ENCODE results near the gene HSPG2. TPM values are rescaled to one million over a fixed set of nuclear protein-coding genes. Genes with fewer than 3 reads are reported as not detected.
"Not testable (repeated sequence)": the region's sequence is repeated elsewhere in the genome, so short reads cannot be mapped to it uniquely, and the experiment has no call there.

HSPG2 gene
- total and polyA plus RNA-seq, 11 donors = 164 to 608 (median 304) TPM

GRCh38 chr1:21793104-21793503 lies 144.0 kb downstream of the HSPG2 start:
- WGBS, 4 donors = 81 to 86% (median 82%) methylated on average over 2 of the region's 2 CpGs
- no peak overlapping the region for H3K27ac ChIP-seq
- no peak overlapping the region for H3K4me3 ChIP-seq
- H3K27me3 ChIP-seq = no peaks in the 10 kb centered on the region
- TF ChIP-seq POLR2A (IDR thresholded peaks at IDR 0.05) (no peak), CTCF (IDR thresholded peaks at IDR 0.05) (no peak)
- no peaks in the 10 kb centered on the region for H3K36me3 ChIP-seq
- no peaks in the 10 kb centered on the region for H3K4me1 ChIP-seq
- H3K9me3 ChIP-seq = peaks cover 0 to 14% (median 3%) of the 10 kb centered on the region in 12 donors
- DNase-seq = no peak
- intact Hi-C loops (cut with DNase I) = no loop called here
- ATAC-seq = no peak

DNA sequence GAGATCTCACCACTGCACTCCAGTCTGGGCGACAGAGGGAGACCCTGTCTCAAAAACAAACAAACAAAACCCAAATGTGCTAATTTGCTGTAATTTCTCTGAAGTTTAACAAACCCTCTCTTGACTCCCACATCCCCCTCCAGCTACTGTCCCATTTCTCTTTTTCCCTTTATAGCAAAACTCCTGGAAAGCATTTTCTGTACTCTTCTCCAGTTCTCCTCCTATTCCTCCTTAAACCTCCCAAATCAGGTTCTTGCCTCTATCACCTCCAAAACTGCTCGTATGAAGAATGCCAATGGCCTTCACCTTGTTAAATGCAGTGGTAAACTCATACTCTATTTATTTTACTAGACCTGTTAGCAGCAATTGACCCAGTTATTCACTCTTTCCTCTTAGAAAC lies 150.5 kb downstream of the HSPG2 start:
- no peaks in the 10 kb centered on the region for H3K36me3 ChIP-seq
- WGBS, 4 donors = 78 to 80% (median 80%) methylated on average over 2 of the region's 2 CpGs
- intact Hi-C loops (cut with DNase I) = no loop called here
- no peaks in the 10 kb centered on the region for H3K27me3 ChIP-seq
- peaks cover 0 to 11% (median 5%) of the 10 kb centered on the region in 12 donors for H3K4me1 ChIP-seq
- no peak overlapping the region for H3K4me3 ChIP-seq
- no peak overlapping the region for H3K27ac ChIP-seq
- no peaks in the 10 kb centered on the region for H3K9me3 ChIP-seq
- no peak for DNase-seq
- no peak for TF ChIP-seq CTCF (IDR thresholded peaks at IDR 0.05)
- TF ChIP-seq POLR2A (IDR thresholded peaks at IDR 0.05) = no peak
- ATAC-seq = no peak

GRCh38 chr1:21785764-21786163 lies 151.3 kb downstream of the HSPG2 start:
- H3K27ac ChIP-seq; H3K9me3 ChIP-seq; DNase-seq; H3K27me3 ChIP-seq; ATAC-seq; H3K4me3 ChIP-seq; H3K36me3 ChIP-seq; intact Hi-C loops (cut with DNase I): not testable (repeated sequence)
- peaks cover 0 to 20% (median 12%) of the 10 kb centered on the region in 12 donors for H3K4me1 ChIP-seq
- 84 to 91% (median 88%) methylated on average over 9 of the region's 9 CpGs for WGBS, 4 donors

GRCh38 chr1:21783679-21784603 lies 153.2 kb downstream of the HSPG2 start:
- no peak for ATAC-seq
- intact Hi-C loops (cut with DNase I) = loop anchor here in 1 of 10 donors (1.0 kb wide), 1 partner anchor 35 kb away; no protein-coding TSS in a partner anchor
- WGBS, 4 donors = 52 to 56% (median 53%) methylated on average over 32 of the region's 32 CpGs

More at GRCh38 chr1:21783679-21784603, 153.2 kb downstream of the HSPG2 start:
- Histone ChIP-seq H3K4me3 (peak overlapping the region; percentile 66 to 100 (median 96)), H3K9me3 (no peaks in the 10 kb centered on the region), H3K27ac (peak overlapping the region; percentile 98 to 100 (median 100)), H3K27me3 (no peaks in the 10 kb centered on the region), H3K36me3 (no peaks in the 10 kb centered on the region), H3K4me1 (peaks cover 0 to 35% (median 21%) of the 10 kb centered on the region in 12 donors)
- TF ChIP-seq POLR2A (IDR thresholded peaks at IDR 0.05) (no peak), CTCF (IDR thresholded peaks at IDR 0.05) (no peak)
- no peak for DNase-seq
